Hepatocyte (in vitro differentiated cells): Measurements from ENCODE around the gene PRELP. TPM values are rescaled to one million over a fixed set of nuclear protein-coding genes. Genes with fewer than 3 reads are reported as not detected.

Experiments
- DNase-seq: peaks from one replicate; pipeline ENCODE4 v3.0.0-alpha.2; 2016; ENCODE audit warnings: low spot score
- H2AFZ ChIP-seq: fragments of 200-600 bp; sonication (generic); 2 replicates; pipeline ENCODE4 v1.6.0; 2016; ENCODE audit warnings: antibody characterized with exemption, mild to moderate bottlenecking
- H3K27ac ChIP-seq: fragments of 200-600 bp; sonication (generic); 2 replicates; pipeline ENCODE4 v1.5.1; 2016; ENCODE audit warnings: mild to moderate bottlenecking
- H3K27me3 ChIP-seq: fragments of 200-600 bp; sonication (generic); 2 replicates; pipeline ENCODE4 v1.6.1; 2016
- H3K36me3 ChIP-seq: fragments of 200-600 bp; sonication (generic); replicated peaks from 2 replicates; pipeline ENCODE4 v1.5.1; 2016; ENCODE audit warnings: low read depth; ENCODE audit not compliant: insufficient read depth
- H3K4me1 ChIP-seq: fragments of 200-600 bp; sonication (generic); 2 replicates; pipeline ENCODE4 v1.5.1; 2016; ENCODE audit warnings: mild to moderate bottlenecking, moderate library complexity; ENCODE audit not compliant: insufficient read depth
- H3K4me2 ChIP-seq: fragments of 200-600 bp; sonication (generic); 2 replicates; pipeline ENCODE4 v1.6.0; 2016
- H3K4me3 ChIP-seq: fragments of 200-600 bp; sonication (generic); 2 replicates; pipeline ENCODE4 v1.5.1; 2016; ENCODE audit warnings: mild to moderate bottlenecking
- H3K79me2 ChIP-seq: fragments of 200-600 bp; sonication (generic); 2 replicates; pipeline ENCODE4 v1.6.0; 2017; ENCODE audit warnings: mild to moderate bottlenecking
- H3K9me2 ChIP-seq: fragments of 200-600 bp; sonication (generic); replicated peaks from 2 replicates; pipeline ENCODE4 v1.6.0; 2017; ENCODE audit warnings: mild to moderate bottlenecking; ENCODE audit not compliant: insufficient read depth
- H3K9me3 ChIP-seq: fragments of 200-600 bp; sonication (generic); 2 replicates; pipeline ENCODE4 v1.5.1; 2016; ENCODE audit warnings: low read depth, mild to moderate bottlenecking
- H4K20me1 ChIP-seq: fragments of 200-600 bp; sonication (generic); 2 replicates; pipeline ENCODE4 v1.6.0; 2016; ENCODE audit warnings: mild to moderate bottlenecking; ENCODE audit not compliant: insufficient read depth, poor library complexity, severe bottlenecking
- EZH2 ChIP-seq: fragments of 200-600 bp; sonication (generic); IDR thresholded peaks from 2 replicates; pipeline ENCODE4 v1.6.1; 2016; ENCODE audit warnings: antibody characterized with exemption, mild to moderate bottlenecking, borderline replicate concordance
- EZH2phosphoT487 ChIP-seq: fragments of 200-600 bp; sonication (generic); IDR thresholded peaks from one replicate; pipeline ENCODE4 v1.6.1; 2018; ENCODE audit warnings: antibody characterized with exemption, mild to moderate bottlenecking, low read depth, moderate library complexity; ENCODE audit not compliant: unreplicated experiment, severe bottlenecking
- WGBS: methylation state at CpG from one replicate; pipeline ENCODE4 v1.1.6; 2016; ENCODE audit warnings: low lambda C conversion rate; ENCODE audit errors: missing lambda C conversion rate; 5-methylcytosine and 5-hydroxymethylcytosine counted together
- polyA plus RNA-seq: library from polyadenylated mRNA; unstranded; fragments of >200 nt; fragmentation: Nextera tagmentation; extraction: Ambion mirVana; gene quantifications from 2 replicates; pipeline ENCODE4 v1.2.1, GENCODE V29; 2016
- total RNA-seq: library from RNA; depleted of rRNA; stranded (reverse); fragments of >200 nt; gene quantifications from 2 replicates; pipeline ENCODE4 v1.2.3, GENCODE V29; 2014
- TF ChIP-seq, protein P1 (sequence below): fragments of 200-600 bp; sonication (generic); IDR thresholded peaks from 2 replicates; pipeline ENCODE4 v1.5.1; 2016; ENCODE audit warnings: antibody characterized with exemption, mild to moderate bottlenecking; ENCODE audit not compliant: poor library complexity

PRELP gene
- total and polyA plus RNA-seq, 2 experiments from 2014 or later, result 0.83 to 10.8 TPM

- H3K4me2 ChIP-seq, result no peak overlapping the region
- H4K20me1 ChIP-seq, result no peaks in the 10 kb centered on the region
- no peaks in the 10 kb centered on the region for H3K9me3 ChIP-seq
- no peak overlapping the region for H3K4me3 ChIP-seq
- peaks cover 20% of the 10 kb centered on the region for H3K4me1 ChIP-seq
- H3K36me3 ChIP-seq, result no peaks in the 10 kb centered on the region
- no peak overlapping the region for H3K27ac ChIP-seq
- H3K27me3 ChIP-seq, result no peaks in the 10 kb centered on the region
- no peaks in the 10 kb centered on the region for H3K79me2 ChIP-seq
- DNase-seq, result no peak
- H3K9me2 ChIP-seq, result no peaks in the 10 kb centered on the region
- WGBS, result 89% methylated on average over 3 of the region's 3 CpGs
- H2AFZ ChIP-seq, result no peak overlapping the region
- no peak for TF ChIP-seq EZH2phosphoT487
- TF ChIP-seq, protein P1, sequence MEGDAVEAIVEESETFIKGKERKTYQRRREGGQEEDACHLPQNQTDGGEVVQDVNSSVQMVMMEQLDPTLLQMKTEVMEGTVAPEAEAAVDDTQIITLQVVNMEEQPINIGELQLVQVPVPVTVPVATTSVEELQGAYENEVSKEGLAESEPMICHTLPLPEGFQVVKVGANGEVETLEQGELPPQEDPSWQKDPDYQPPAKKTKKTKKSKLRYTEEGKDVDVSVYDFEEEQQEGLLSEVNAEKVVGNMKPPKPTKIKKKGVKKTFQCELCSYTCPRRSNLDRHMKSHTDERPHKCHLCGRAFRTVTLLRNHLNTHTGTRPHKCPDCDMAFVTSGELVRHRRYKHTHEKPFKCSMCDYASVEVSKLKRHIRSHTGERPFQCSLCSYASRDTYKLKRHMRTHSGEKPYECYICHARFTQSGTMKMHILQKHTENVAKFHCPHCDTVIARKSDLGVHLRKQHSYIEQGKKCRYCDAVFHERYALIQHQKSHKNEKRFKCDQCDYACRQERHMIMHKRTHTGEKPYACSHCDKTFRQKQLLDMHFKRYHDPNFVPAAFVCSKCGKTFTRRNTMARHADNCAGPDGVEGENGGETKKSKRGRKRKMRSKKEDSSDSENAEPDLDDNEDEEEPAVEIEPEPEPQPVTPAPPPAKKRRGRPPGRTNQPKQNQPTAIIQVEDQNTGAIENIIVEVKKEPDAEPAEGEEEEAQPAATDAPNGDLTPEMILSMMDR, result no peak
- no peak for TF ChIP-seq EZH2
Observed at GRCh38 chr1:203477748-203478147, 2.1 kb downstream of the PRELP start.

GRCh38 chr1:203478231-203478630 is 2.6 kb downstream of the PRELP start:
- H3K9me3 ChIP-seq, result no peaks in the 10 kb centered on the region
- H3K4me3 ChIP-seq, result no peak overlapping the region
- no peaks in the 10 kb centered on the region for H3K9me2 ChIP-seq
- H3K27me3 ChIP-seq, result no peaks in the 10 kb centered on the region
- no peaks in the 10 kb centered on the region for H3K79me2 ChIP-seq
- no peaks in the 10 kb centered on the region for H3K36me3 ChIP-seq
- no peaks in the 10 kb centered on the region for H4K20me1 ChIP-seq
- DNase-seq, result no peak
- no peak overlapping the region for H3K27ac ChIP-seq
- TF ChIP-seq EZH2, result no peak
- no peak for TF ChIP-seq EZH2phosphoT487
- TF ChIP-seq, protein P1, result no peak
- H2AFZ ChIP-seq, result no peak overlapping the region
- no peak overlapping the region for H3K4me2 ChIP-seq
- 82% methylated on average over 3 of the region's 3 CpGs for WGBS
- peaks cover 20% of the 10 kb centered on the region for H3K4me1 ChIP-seq

- Histone ChIP-seq H3K36me3 (no peaks in the 10 kb centered on the region), H3K4me3 (no peak overlapping the region)
Observed at GRCh38 chr1:203478986-203479385, 3.4 kb downstream of the PRELP start.

More at GRCh38 chr1:203478986-203479385, 3.4 kb downstream of the PRELP start:
- Histone ChIP-seq H4K20me1 (no peaks in the 10 kb centered on the region), H3K27ac (no peak overlapping the region), H3K9me3 (no peaks in the 10 kb centered on the region), H3K4me2 (no peak overlapping the region), H3K79me2 (no peaks in the 10 kb centered on the region), H3K9me2 (no peaks in the 10 kb centered on the region), H3K4me1 (peaks cover 20% of the 10 kb centered on the region), H2AFZ (no peak overlapping the region), H3K27me3 (no peaks in the 10 kb centered on the region)
- WGBS, result 65% methylated on average over 5 of the region's 5 CpGs
- no peak for DNase-seq
- TF ChIP-seq, protein P1, result no peak
- TF ChIP-seq EZH2phosphoT487 (no peak), EZH2 (no peak)
